NCI-H2107 treated with DMSO at 0.1 percent for 48 hours (cell line): Measurements from ENCODE around the gene C6orf89.
A peak's percentile ranks its signal among the peaks of the same experiment; 100 is the strongest.

ENCODE experiments used
- DNase-seq: peaks from one replicate; lab custom pipeline; 2025; ENCODE audit not compliant: unreplicated experiment; lab: John Stamatoyannopoulos, UW

Gene C6orf89

GRCh38 chr6:36885461-36886401, at the start of gene C6orf89:
Gene C6orf89, plus strand, starts transcription at chr6:36885952. Its CDS starts 13,493 bp downstream, at chr6:36899445.
- peak; percentile 80 for DNase-seq

- DNase-seq: no peak
Measured at GRCh38 chr6:36836111-36837021, 49.4 kb upstream of the C6orf89 start.

- DNase-seq: no peak
Measured at GRCh38 chr6:36837022-36837339, 48.8 kb upstream of the C6orf89 start.

GRCh38 chr6:36837686-36838085, 48.1 kb upstream of the C6orf89 start:
- no peak for DNase-seq

GRCh38 chr6:36838896-36839748, 46.6 kb upstream of the C6orf89 start, which contains the start of gene CPNE5:
Gene CPNE5, minus strand, starts transcription at chr6:36839444. Its CDS starts 67 bp downstream, at chr6:36839377.
- DNase-seq: no peak

GRCh38 chr6:36839749-36840431, 45.9 kb upstream of the C6orf89 start:
- no peak for DNase-seq

DNA sequence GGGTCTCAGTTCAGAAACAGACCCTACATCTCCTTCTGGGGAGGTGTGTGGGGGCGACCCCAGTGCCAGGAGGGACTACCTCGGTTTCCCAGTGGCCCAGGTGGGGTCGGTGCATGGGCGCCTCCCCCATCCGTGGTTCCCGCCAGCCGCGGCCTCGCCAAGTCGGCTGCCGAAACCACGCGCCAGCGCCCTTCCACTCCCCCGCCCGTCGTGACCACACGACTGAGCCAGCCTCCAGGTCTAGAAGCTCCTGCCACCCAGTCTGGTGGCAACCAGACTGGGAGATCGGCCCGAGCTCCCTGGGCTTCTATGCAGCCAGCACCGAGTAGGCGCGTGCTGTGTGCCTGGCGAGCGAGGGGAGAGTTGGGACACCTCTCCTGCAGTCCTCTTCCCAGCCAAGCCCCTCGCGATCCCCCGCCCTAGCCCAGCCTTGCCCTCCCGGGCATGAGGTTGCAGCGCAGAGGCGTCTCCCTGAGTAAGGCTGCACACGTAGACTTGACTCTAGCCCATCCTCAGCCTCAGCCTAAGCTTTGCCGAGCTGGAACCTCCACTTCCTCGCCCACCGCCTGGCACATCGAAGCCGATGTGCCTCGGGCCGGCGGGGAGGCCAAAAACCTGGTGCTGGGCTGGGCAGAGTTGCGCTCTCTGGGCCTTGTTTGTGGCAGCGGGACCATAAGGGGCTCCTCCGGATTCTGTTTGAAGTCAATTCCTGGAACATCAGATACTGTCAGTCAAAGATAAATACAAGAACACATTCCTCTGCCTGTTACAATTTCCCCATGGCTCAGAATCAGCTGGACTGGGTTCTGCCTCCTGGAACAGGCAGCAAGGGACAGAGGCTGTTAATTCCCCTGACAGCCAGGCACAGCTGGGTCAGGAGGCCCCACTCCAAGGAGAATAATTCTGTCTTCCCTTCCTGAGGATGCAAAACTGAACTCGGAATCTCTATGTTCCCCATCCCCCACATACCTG, 45.0 kb upstream of the C6orf89 start:
- DNase-seq: no peak

GRCh38 chr6:36841756-36842155, 44.0 kb upstream of the C6orf89 start:
- no peak for DNase-seq

- DNase-seq: no peak
Measured at GRCh38 chr6:36843170-36843569, 42.6 kb upstream of the C6orf89 start.

DNA sequence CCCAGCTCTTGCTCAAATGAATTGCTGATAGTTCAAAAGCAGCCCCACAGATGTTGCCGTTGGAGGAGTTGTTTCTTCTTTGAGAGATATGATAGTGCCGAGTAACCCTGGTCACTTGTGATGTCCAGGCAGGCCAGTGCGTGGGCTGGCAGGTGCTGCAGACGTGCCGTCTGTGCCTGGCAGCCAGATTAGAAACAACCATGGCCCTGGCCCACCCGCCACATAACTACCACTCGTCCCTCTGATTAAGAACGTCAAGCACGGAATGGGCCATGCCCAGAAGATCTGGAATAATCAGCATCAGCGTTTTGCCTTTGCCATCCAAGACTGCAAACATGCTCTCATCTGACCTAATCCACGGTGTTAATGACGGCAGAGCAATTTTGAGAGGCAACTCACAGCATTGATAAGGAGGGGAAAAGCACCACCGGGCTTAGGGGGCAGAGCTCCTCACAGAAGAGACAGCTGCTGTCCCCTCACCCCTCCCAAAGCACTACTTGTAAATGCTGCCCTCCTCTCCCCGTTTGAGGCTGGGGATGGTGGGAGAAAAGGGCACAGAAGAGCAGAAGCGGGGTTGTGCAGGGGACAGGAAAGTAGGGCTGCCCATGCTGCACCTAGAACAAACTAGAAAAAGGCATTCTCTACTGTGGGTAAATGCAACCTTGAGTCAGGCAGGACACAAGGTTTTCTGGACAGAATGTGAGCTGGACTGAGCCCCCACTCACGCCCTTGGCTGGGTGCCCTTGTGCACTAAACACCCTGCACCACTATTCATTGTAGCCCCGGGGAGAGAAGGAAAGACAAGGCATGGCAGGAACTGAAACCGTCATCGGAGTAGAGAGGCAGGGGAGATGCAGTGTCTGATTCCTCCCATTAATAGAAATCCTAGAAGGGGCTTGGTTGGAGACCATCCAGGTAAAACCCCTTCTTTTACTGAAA, 41.3 kb upstream of the C6orf89 start:
- no peak for DNase-seq

GRCh38 chr6:36845233-36845632, 40.5 kb upstream of the C6orf89 start:
- no peak for DNase-seq

DNA sequence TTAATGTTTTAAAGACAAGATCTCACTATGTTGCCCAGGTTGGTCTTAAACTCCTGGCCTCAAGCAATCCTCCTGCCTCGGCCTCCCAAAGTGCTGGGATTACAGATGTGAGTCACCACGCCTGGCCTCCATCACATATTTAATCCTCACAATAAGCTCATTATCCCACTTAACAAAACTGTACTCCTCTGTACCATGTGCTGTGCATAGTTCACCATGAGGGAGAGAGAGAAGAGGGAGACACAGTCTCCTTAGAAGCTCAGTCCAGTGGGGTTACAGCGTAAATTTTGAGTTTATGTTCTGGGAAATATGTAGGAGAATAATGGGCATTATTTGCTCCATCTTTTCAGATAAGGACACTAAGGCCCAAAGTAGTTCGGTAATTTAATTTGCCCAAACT, 38.6 kb upstream of the C6orf89 start:
- no peak for DNase-seq

- no peak for DNase-seq
Measured at GRCh38 chr6:36847991-36848390, 37.8 kb upstream of the C6orf89 start.

DNA sequence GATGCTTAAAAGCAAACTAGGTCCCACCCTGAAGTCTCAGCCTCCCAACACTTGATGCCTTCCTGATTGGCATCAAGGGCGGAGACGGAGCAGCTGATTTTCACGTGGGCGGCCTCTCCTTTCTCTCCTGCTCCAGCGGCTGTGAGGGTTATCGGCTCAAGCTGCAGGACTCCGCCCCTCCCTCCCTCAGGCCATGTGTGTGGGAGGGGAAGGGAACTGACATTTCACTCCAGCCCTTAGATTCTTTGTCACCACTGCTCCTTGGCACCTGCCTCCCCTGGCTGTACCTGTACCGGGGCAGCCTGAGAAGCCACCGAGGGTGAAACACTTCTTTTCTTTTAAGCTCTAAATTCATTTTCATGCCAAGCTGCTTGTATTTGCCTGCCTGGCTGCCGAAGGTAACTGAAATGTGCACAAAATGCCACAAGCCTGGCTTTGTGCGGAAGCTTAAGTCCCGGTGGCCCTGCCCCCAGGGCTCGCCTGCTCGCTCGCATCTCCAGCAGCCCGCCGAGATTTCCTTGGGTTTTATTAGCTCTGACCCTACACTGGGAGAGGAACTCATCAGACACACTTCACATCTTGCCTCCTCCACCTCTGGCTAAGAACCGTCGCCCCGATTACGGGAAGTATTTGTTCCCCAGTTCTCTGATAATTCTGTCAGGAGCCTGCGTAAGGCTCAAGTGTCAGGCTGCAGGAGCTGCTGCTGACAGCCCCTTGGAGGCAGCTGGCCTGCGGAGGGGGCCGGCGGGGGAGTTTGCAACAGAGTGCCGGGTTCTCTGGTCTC, 36.9 kb upstream of the C6orf89 start:
- peak; percentile 50 for DNase-seq

DNA sequence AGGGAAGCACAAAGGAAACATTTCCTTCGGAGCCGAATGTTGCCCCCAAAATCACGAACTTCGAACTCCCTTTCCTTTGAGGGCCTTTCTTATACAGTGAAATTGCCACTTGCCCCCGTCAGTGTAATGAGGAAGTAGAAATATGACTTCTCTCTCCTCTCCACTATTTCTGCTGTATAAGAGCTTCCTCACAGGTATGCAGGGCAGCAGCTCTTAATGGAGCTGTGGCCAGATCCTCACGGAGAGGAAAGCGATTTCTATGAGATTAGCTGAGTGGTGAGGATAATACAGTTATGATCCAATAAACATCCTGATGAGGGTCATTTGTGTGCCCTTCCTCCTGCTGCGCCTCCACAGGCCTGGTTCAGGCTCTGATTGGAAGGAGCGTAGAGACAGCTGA, 35.7 kb upstream of the C6orf89 start:
- no peak for DNase-seq

GRCh38 chr6:36851149-36851614, 34.6 kb upstream of the C6orf89 start:
- peak; percentile 9 for DNase-seq

GRCh38 chr6:36851626-36852025, 34.1 kb upstream of the C6orf89 start:
- DNase-seq: no peak
